ENCODE data around the gene BNC2.
"Not testable (repeated sequence)": the region's sequence is repeated elsewhere in the genome, so short reads cannot be mapped to it uniquely, and the experiment has no call there.

The BNC2 gene

GRCh38 chr9:16870596-16871335 is at the start of gene BNC2:
BNC2 (minus strand) TSS chr9:16870670; CDS start chr9:16870648, 22 bp downstream.
- DNase-seq (ENCODE audit: insufficient read length, low spot score) (no peak), FAIRE-seq (no peak)

- no peak for DNase-seq (ENCODE audit: insufficient read length, low spot score)
- no peak for FAIRE-seq
Observed at GRCh38 chr9:16918920-16919319, 48.5 kb upstream of the BNC2 start.

- no peak for DNase-seq (ENCODE audit: insufficient read length, low spot score)
- FAIRE-seq: no peak
Observed at GRCh38 chr9:16915126-16915831, 44.8 kb upstream of the BNC2 start.

GRCh38 chr9:16912197-16912596 is 41.7 kb upstream of the BNC2 start:
- FAIRE-seq (no peak), DNase-seq (ENCODE audit: insufficient read length, low spot score) (no peak)

- FAIRE-seq; DNase-seq (ENCODE audit: insufficient read length, low spot score): not testable (repeated sequence)
Observed at GRCh38 chr9:16908206-16908605, 37.7 kb upstream of the BNC2 start.

GRCh38 chr9:16904655-16905054 is 34.2 kb upstream of the BNC2 start:
- DNase-seq (ENCODE audit: insufficient read length, low spot score) (no peak), FAIRE-seq (no peak)

- no peak for FAIRE-seq
- no peak for DNase-seq (ENCODE audit: insufficient read length, low spot score)
Observed at GRCh38 chr9:16901590-16901989, 31.1 kb upstream of the BNC2 start.

GRCh38 chr9:16899606-16900005 is 29.1 kb upstream of the BNC2 start:
- no peak for DNase-seq (ENCODE audit: insufficient read length, low spot score)
- FAIRE-seq: no peak

GRCh38 chr9:16898464-16898863 is 28.0 kb upstream of the BNC2 start:
- FAIRE-seq (no peak), DNase-seq (ENCODE audit: insufficient read length, low spot score) (no peak)

GRCh38 chr9:16888594-16888993 is 18.1 kb upstream of the BNC2 start:
- FAIRE-seq (no peak), DNase-seq (ENCODE audit: insufficient read length, low spot score) (no peak)

- no peak for FAIRE-seq
Observed at GRCh38 chr9:16885931-16886330, 15.5 kb upstream of the BNC2 start.

GRCh38 chr9:16884952-16885513 is 14.6 kb upstream of the BNC2 start:
- DNase-seq (ENCODE audit: insufficient read length, low spot score) (no peak), FAIRE-seq (no peak)

More at GRCh38 chr9:16885931-16886330, 15.5 kb upstream of the BNC2 start:
- DNase-seq (ENCODE audit: insufficient read length, low spot score): no peak

GRCh38 chr9:16884373-16884772 is 13.9 kb upstream of the BNC2 start:
- DNase-seq (ENCODE audit: insufficient read length, low spot score): no peak
- FAIRE-seq: no peak

GRCh38 chr9:16883586-16883985 is 13.1 kb upstream of the BNC2 start:
- FAIRE-seq: no peak
- no peak for DNase-seq (ENCODE audit: insufficient read length, low spot score)

GRCh38 chr9:16882440-16882839 is 12.0 kb upstream of the BNC2 start:
- not testable (repeated sequence) for FAIRE-seq; DNase-seq (ENCODE audit: insufficient read length, low spot score)

GRCh38 chr9:16879416-16879815 is 8.9 kb upstream of the BNC2 start:
- no peak for FAIRE-seq
- no peak for DNase-seq (ENCODE audit: insufficient read length, low spot score)

- FAIRE-seq: no peak
- DNase-seq (ENCODE audit: insufficient read length, low spot score): no peak
Observed at GRCh38 chr9:16877256-16877655, 6.8 kb upstream of the BNC2 start.

- no peak for DNase-seq (ENCODE audit: insufficient read length, low spot score)
- FAIRE-seq: no peak
Observed at GRCh38 chr9:16873126-16873802, 2.8 kb upstream of the BNC2 start.

- DNase-seq (ENCODE audit: insufficient read length, low spot score) (no peak), FAIRE-seq (peak; percentile 51)
Observed at GRCh38 chr9:16871336-16872151, 1.1 kb upstream of the BNC2 start.

GRCh38 chr9:16869882-16870595 is 431 bp downstream of the BNC2 start:
- DNase-seq (ENCODE audit: insufficient read length, low spot score) (no peak), FAIRE-seq (no peak)

Measured in HTR-8/SVneo (cell line).